Aorta (tissue), 5 donors: ENCODE data around the gene MRFAP1L1. TPM values are rescaled to one million over a fixed set of nuclear protein-coding genes. Genes with fewer than 3 reads are reported as not detected.

Experiments
- ATAC-seq: fragments of 200-7000 bp; cut with Tn5 transposase; one replicate; pipeline ENCODE4 v1.9.1; 2022; ENCODE audit warnings: moderate library complexity; ENCODE audit not compliant: low FRiP score
- DNase-seq, 2 donors: peaks; one replicate each; pipeline ENCODE4 v3.0.0-alpha.2; 2020
- H3K27ac ChIP-seq, 2 donors: one replicate each; pipeline ENCODE4 v1.5.1; 2013; ENCODE audit warnings: low read length in 2 of 2, mild to moderate bottlenecking in 2 of 2, moderate library complexity in 2 of 2, control low read depth in 1 of 2, inconsistent platforms in 1 of 2, low read depth in 1 of 2
- H3K27me3 ChIP-seq, 2 donors: one replicate each; pipeline ENCODE4 v1.6.1; 2013; ENCODE audit warnings: control low read depth in 1 of 2, low read length in 1 of 2, mild to moderate bottlenecking in 1 of 2, moderate library complexity in 1 of 2; ENCODE audit not compliant: insufficient read depth in 2 of 2, control insufficient read depth in 1 of 2
- H3K36me3 ChIP-seq, 2 donors: one replicate each; pipeline ENCODE4 v1.6.1; 2013; ENCODE audit warnings: control low read depth in 1 of 2, low read length in 1 of 2, mild to moderate bottlenecking in 1 of 2; ENCODE audit not compliant: insufficient read depth in 2 of 2, control insufficient read depth in 1 of 2
- H3K4me1 ChIP-seq, 2 donors: one replicate each; pipeline ENCODE4 v1.6.1; 2013; ENCODE audit warnings: low read length in 2 of 2, control low read depth in 1 of 2, mild to moderate bottlenecking in 1 of 2, moderate library complexity in 1 of 2; ENCODE audit not compliant: insufficient read depth in 2 of 2, control insufficient read depth in 1 of 2
- H3K4me3 ChIP-seq, 2 donors: one replicate each; pipeline ENCODE4 v1.5.1; 2013; ENCODE audit warnings: low read length in 2 of 2, control low read depth in 1 of 2, mild to moderate bottlenecking in 1 of 2
- H3K9me3 ChIP-seq: one replicate; pipeline ENCODE4 v1.6.1; 2013; ENCODE audit warnings: mild to moderate bottlenecking, low read length; ENCODE audit not compliant: control insufficient read depth
- WGBS, 2 donors: extraction: QIAGEN DNeasy Blood & Tissue Kit; methylation state at CpG; one replicate each; pipeline ENCODE4 v1.1.7; 2013; 5-methylcytosine and 5-hydroxymethylcytosine counted together
- intact Hi-C, 2 donors: fragments of 100-400 bp; cut with DNase I; formaldehyde crosslinking; loops; one replicate each; pipeline versions ENCODE4 v1.14.2 to v1.15.0; 2022
- polyA plus RNA-seq, 2 donors: library from polyadenylated mRNA; stranded (reverse); fragments of 200-250 nt; gene quantifications; one replicate each; pipeline ENCODE4 v1.2.3, GENCODE V29; 2013
- total RNA-seq, 2 donors: library from RNA; stranded (reverse); fragmentation: NEBNext Ultra II Directional; extraction: Animal tissue kit (Norgen Biotek cat#: 25700); gene quantifications; one replicate each; pipeline ENCODE4 v1.2.1, GENCODE V29; 2021
- donor health status: healthy with polysubstance abuse.
- donor health status: Bipolar disorder and iron deficiency.
- donor health status: DM: no; HTN: no; CAD: no.
- donor health status: DM: no; HTN: no; CAD: no.
- donor health status: DM: yes; HTN: yes; CAD: no.

Gene MRFAP1L1
- total and polyA plus RNA-seq, 4 donors = 38.3 to 91.0 (median 45.7) TPM

- Histone ChIP-seq H3K9me3 (no peaks in the 10 kb centered on the region), H3K36me3 (no peaks in the 10 kb centered on the region), H3K27ac (no peak overlapping the region), H3K4me3 (no peak overlapping the region), H3K27me3 (no peaks in the 10 kb centered on the region), H3K4me1 (peaks cover 0 to 3% of the 10 kb centered on the region in 2 donors)
- ATAC-seq = no peak
- intact Hi-C loops = no loop called here
- WGBS, 2 donors = 87 to 91% methylated on average over 18 of the region's 18 CpGs
- DNase-seq = no peak
Measured at GRCh38 chr4:6751611-6752485, 42.2 kb upstream of the MRFAP1L1 start.

GRCh38 chr4:6750286-6751221 is 40.9 kb upstream of the MRFAP1L1 start:
- Histone ChIP-seq H3K27me3 (no peaks in the 10 kb centered on the region), H3K4me1 (peaks cover 0 to 3% of the 10 kb centered on the region in 2 donors), H3K27ac (no peak overlapping the region), H3K36me3 (no peaks in the 10 kb centered on the region), H3K4me3 (no peak overlapping the region), H3K9me3 (no peaks in the 10 kb centered on the region)
- DNase-seq = no peak
- ATAC-seq = no peak
- intact Hi-C loops = no loop called here
- WGBS, 2 donors = 91% methylated on average over 22 to 23 of the region's 23 CpGs

GRCh38 chr4:6749340-6750171 is 39.9 kb upstream of the MRFAP1L1 start:
- intact Hi-C loops = no loop called here
- Histone ChIP-seq H3K27me3 (no peaks in the 10 kb centered on the region), H3K9me3 (no peaks in the 10 kb centered on the region), H3K4me1 (peaks cover 0 to 3% of the 10 kb centered on the region in 2 donors), H3K4me3 (no peak overlapping the region), H3K36me3 (no peaks in the 10 kb centered on the region), H3K27ac (no peak overlapping the region)
- ATAC-seq (peak; percentile 73), DNase-seq (peak; percentile 83 to 91)
- WGBS, 2 donors = 71 to 74% methylated on average over 24 to 25 of the region's 25 CpGs

GRCh38 chr4:6748286-6748685 is 38.6 kb upstream of the MRFAP1L1 start:
- ATAC-seq (no peak), DNase-seq (peak in 1 of 2 donors; percentile 37)
- Histone ChIP-seq H3K9me3 (no peaks in the 10 kb centered on the region), H3K27ac (no peak overlapping the region), H3K4me1 (peaks cover 0 to 3% of the 10 kb centered on the region in 2 donors), H3K36me3 (no peaks in the 10 kb centered on the region), H3K4me3 (no peak overlapping the region), H3K27me3 (no peaks in the 10 kb centered on the region)
- intact Hi-C loops = no loop called here
- 95 to 98% methylated on average over 9 of the region's 9 CpGs for WGBS, 2 donors

- no peaks in the 10 kb centered on the region for H3K36me3 ChIP-seq
- H3K4me1 ChIP-seq = peaks cover 0 to 3% of the 10 kb centered on the region in 2 donors
- H3K9me3 ChIP-seq = no peaks in the 10 kb centered on the region
- no peak overlapping the region for H3K27ac ChIP-seq
- ATAC-seq (peak; percentile 64), DNase-seq (peak in 1 of 2 donors; percentile 71)
- no peak overlapping the region for H3K4me3 ChIP-seq
- intact Hi-C loops = no loop called here
- H3K27me3 ChIP-seq = no peaks in the 10 kb centered on the region
- WGBS, 2 donors = 38 to 45% methylated on average over 11 of the region's 11 CpGs
Measured at GRCh38 chr4:6747294-6748051, 37.8 kb upstream of the MRFAP1L1 start.

- intact Hi-C loops = no loop called here
- Histone ChIP-seq H3K27ac (no peak overlapping the region), H3K4me3 (no peak overlapping the region), H3K27me3 (no peaks in the 10 kb centered on the region), H3K4me1 (peaks cover 0 to 3% of the 10 kb centered on the region in 2 donors), H3K9me3 (no peaks in the 10 kb centered on the region), H3K36me3 (no peaks in the 10 kb centered on the region)
- WGBS, 2 donors = 27 to 29% methylated on average over 18 to 20 of the region's 20 CpGs
- DNase-seq = peak in 1 of 2 donors; percentile 53
- ATAC-seq = peak; percentile 51
Measured at GRCh38 chr4:6746721-6747293, 37.1 kb upstream of the MRFAP1L1 start.

GRCh38 chr4:6742989-6743388 is 33.3 kb upstream of the MRFAP1L1 start:
- Histone ChIP-seq H3K27me3 (no peaks in the 10 kb centered on the region), H3K27ac (no peak overlapping the region), H3K36me3 (no peaks in the 10 kb centered on the region), H3K4me1 (peaks cover 0 to 3% of the 10 kb centered on the region in 2 donors), H3K4me3 (no peak overlapping the region), H3K9me3 (no peaks in the 10 kb centered on the region)
- ATAC-seq (no peak), DNase-seq (no peak)
- intact Hi-C loops = no loop called here
- 83% methylated on average over 11 of the region's 11 CpGs for WGBS, 2 donors
